ENCODE measurements around the gene TCAF1.
A peak's percentile ranks its signal among the peaks of the same experiment; 100 is the strongest.
"Not testable (repeated sequence)": the region's sequence is repeated elsewhere in the genome, so short reads cannot be mapped to it uniquely, and the experiment has no call there.

TCAF1 gene

DNA sequence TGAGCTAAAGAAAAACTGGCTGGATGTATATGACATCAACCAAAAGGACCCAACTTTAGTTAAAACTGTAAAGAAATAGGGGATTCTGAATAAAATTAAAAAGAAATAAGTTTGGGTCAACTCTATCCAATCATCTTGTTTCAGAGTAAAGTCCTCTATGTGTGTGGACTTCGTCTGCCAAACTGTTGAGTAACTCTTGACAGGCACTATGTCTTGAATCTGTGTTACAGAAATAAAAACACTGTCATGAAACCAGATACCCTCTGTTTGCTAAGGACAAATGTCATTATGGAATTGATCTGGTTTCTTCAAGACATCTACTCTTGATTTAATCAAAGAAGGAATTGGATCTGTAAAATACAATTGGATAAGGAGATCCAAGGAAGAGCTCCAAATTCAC is 46.5 kb downstream of the TCAF1 start:
- DNase-seq (ENCODE audit: low read depth), result not testable (repeated sequence)

DNA sequence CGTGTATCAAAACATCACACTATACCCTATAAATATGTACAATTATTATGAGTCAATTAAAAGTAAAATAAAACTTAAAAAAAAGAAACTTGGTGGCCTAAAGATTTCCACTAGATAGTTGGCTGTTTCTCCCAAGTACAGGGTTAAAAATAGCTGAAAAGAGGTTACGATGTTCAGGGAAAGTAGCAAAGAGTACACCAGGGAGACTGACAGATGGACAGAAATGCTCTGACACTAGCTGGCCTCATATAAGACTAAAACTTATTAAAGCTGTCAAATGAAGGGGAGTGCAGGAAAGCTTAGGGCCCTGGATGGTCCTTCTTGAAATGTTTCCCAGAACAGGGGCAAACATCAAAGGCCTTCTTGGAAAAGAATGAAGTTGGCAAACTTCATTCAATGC is 51.3 kb downstream of the TCAF1 start:
- no peak for DNase-seq (ENCODE audit: low read depth)

DNA sequence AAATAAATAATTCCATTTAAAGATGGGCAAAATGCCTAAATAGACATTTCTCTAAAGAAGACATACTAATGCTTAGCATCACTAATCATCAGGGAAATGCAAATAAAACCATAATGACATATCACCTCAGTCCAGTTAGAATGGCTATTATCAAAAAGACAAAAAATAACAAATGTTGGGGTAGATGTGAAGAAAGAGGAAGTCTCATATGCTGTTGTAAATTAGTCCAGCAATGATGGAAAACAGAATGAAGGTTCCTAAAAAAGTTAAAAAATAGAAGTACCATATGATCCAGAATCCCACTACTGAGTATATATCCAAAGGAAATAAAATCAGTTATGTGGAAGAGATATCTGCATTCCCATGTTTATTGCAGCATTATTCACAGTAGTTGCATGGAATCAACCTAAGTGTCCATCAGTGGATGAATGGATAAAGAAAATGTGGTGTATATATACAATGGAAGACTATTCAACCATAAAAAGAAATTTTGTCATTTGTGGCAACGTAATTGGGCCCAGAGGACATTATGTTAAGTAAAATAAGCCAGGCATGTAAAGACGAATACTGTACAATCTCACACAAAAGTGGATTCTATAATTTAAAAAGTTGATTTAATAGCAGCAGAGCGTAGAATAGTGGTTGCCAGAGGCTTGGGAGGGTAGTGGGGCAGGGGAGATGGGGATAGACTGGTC is 52.0 kb downstream of the TCAF1 start:
- DNase-seq (ENCODE audit: low read depth), result no peak

DNA sequence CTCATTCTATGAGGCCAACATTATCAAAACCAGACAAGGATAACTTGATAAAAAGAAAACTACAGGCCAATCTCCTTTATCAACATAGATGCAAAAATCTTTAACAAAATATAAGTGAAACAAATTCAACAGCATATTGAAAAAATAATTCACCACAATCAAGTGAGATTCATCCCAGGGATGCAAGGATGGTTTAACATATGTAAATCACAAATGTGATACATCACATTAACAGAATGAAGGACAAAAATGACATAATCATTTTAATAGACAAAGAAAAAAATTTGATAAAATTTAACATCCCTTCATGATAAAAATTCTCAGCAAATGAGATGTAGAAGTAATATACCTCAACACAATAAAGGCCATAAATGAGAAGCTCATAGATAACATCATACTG is 53.8 kb downstream of the TCAF1 start:
- DNase-seq (ENCODE audit: low read depth), result no peak

DNA sequence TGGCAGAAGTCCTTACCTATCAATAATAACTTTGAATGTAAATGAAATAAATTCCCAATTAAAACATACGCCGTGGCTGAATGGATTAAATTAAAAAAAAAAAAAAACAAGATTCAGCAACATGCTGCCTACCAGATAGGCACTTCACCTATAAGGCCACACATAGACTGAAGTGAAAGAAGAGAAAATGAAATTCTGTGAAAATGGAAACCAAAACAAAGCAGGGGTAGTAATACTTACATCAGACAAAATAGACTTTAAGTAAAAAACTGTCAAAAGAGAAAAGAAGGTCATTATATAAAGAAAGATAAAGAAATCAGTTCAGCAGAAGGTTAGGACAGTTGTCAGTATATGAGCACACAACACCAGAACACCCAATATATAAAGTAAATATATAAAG is 55.3 kb downstream of the TCAF1 start:
- DNase-seq (ENCODE audit: low read depth), result no peak

DNA sequence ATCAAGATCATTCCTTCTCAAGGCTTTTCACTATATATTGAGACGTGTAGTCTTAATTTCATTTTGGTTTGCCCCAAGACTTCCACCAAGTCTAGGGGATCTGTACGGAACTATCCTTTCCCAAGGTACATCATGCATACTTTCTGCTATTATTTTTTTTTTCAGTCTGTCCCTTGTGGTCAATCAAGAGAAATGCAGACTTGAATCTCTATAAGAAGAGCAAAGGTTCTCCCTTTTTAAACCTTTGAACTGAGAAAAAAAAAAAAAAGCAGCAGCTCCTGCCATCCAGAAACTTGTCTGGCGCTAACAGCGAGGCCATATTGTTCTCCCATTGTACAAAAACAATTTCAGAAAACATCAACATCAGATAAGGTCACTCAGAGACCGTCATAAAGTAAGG is 60.3 kb downstream of the TCAF1 start:
- DNase-seq (ENCODE audit: low read depth), result not testable (repeated sequence)

DNA sequence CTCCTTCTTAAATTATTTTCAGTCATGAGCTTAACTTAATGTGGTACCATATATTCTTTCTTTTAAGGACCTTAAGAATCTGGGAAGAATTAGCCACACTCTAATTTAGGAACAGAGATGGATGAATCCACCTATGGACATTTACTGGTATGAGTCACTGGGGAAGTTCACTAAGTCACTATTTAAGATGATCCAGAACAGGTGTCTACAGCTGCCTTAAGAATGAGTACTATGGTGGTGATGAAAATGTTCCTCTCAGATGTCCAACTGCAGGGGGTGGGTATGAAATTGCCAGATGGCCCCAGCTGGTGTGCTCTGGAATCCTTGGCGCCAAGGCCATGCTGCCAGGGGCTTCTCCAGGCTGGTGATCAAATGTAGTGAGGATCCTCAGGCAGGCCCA is 61.9 kb downstream of the TCAF1 start:
- not testable (repeated sequence) for DNase-seq (ENCODE audit: low read depth)

DNA sequence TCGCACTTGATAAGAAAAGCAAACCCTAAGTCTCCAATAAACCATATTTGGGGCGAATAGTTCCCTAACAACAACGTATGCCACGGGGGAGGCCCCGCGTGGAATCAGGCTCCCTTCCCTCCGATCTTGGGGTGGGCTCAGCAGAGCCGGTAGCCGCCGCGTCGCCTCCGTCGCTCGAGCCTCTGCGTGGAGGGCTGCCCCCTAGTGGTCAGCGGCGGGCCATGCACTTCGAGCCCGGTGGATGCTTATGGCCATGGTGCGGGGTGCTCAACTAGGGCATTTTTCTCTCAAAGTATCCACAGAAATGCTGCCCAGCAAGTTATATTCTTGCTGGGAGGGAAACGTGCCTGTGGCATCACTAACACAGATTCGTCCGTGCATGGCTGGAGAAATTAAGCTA is 64.8 kb downstream of the TCAF1 start:
- DNase-seq (ENCODE audit: low read depth), result peak; percentile 96

DNA sequence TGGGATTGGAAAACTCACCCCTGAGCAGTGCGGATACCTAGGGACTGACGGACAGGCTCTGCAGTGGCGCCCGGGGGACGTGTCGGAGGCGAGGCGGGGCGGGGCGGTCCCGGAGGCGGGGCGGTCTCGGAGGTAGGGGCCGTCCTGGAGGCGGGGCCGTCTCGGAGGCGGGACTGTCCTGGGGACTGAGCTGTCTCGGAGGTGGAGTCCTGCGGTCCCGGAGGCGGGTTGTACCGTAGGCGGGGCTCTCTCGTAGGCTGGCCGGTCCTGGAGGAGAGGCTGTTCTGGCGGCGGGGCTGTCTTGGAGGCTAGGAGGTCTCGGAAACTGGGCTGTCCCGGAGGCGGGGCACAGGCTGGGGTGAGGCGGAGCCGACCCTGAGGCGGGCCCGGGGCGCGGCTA is 65.4 kb downstream of the TCAF1 start:
- DNase-seq (ENCODE audit: low read depth), result peak; percentile 81

DNA sequence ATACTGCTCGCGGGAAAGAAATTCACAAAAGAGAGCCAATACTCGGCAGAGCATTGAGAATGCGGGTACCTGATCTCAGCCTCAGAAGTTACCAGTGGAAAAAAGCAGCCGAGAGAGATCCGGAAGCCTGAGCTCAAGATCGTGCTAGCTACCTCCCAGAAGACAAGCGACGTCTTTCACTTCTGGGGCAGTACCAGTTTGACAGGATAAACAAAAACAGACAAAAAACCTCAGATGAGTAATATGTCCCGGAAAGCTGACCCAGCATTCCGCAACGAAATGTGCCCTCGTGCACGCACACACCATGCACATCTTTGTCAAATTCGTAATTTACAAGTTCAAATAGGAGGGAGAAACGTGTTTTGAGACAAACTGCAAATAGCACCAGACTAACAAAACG is 65.9 kb downstream of the TCAF1 start:
- DNase-seq (ENCODE audit: low read depth), result not testable (repeated sequence)

DNA sequence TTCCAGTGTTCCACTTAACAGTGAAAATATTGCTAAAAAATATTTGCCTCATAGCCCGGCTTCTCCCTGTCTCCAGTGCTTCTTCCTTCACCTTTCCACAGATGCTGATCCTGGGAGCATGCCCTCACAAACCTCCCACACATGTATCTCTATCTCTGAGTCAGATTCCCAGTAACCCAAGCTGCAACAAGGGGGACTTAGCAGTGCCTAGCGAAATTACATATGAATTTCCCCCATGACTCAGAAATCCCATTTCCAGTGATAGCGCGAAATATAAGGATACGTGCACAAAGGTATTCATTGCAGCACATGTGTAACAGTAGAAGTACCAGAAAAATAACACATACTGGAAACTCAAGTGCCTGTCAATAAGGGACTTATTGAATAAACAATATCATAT is 75.4 kb downstream of the TCAF1 start:
- not testable (repeated sequence) for DNase-seq (ENCODE audit: low read depth)

DNA sequence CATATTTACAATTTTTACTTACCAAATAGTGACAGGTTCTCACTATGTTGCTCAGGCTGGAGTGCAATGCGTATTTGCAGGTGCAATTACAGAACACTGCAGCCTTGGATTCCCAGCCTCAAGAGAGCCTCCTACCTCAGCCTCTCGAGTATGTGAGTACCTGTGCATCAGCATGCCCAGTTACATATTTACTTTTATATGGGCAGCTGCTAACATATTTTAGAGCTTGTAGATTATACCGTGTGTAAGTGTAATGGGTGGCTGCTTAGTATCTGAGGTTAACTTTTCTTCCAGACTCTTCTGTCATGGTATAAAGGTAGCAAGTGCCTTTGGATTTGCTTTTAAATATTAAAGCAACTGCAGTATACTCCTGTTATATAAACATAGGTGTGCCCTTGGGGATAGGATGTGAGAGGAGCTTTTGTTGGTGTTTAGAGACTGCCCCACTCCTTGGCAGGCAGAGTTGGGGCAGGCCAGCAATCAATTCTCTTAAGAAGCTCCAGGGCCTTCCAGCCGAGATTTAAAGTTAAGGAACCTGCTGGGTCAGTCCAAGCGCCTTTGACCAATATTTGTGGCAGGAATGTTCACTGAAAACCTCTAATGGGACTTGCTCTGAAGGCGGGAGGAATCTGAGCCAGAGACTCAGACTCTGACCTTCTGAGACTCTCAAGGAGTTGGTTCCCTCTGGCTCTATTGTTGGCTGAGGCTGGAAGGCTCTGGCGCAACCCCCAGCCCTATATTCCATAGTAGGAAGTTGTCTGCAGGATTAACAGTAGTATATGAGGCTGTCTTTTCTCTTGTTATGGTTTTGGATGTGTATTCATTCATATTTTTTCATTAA is 77.5 kb downstream of the TCAF1 start:
- not testable (repeated sequence) for DNase-seq (ENCODE audit: low read depth)

DNA sequence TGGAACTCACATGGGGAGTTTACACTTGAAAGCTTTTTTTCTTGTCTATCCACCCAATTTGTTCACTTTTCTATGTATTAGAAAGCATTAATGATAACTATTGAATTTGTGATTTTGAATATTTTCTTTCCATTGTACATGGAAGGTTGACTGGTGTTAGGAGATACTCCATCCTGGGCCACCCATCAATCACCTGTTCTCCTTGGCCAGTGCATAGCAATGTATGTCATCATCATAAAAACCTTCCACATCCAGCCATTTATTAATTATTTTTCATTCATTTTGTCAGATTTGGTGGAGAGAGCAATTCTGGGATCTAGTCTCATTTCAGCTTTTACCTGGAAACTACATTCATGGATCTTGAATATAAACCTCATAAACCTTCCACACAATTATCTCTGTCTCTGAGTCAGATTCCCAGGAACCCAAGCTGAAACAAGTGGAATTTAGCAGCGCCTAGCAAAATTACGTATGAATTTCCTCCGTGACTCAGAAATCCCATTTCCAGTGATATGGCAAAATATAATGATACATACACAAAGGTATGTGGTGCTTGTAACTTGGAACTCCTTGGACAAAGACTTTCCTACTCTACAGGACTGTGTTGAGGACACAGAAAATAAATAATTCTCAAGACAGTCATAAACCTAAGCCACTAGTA is 78.2 kb downstream of the TCAF1 start:
- DNase-seq (ENCODE audit: low read depth), result not testable (repeated sequence)

DNA sequence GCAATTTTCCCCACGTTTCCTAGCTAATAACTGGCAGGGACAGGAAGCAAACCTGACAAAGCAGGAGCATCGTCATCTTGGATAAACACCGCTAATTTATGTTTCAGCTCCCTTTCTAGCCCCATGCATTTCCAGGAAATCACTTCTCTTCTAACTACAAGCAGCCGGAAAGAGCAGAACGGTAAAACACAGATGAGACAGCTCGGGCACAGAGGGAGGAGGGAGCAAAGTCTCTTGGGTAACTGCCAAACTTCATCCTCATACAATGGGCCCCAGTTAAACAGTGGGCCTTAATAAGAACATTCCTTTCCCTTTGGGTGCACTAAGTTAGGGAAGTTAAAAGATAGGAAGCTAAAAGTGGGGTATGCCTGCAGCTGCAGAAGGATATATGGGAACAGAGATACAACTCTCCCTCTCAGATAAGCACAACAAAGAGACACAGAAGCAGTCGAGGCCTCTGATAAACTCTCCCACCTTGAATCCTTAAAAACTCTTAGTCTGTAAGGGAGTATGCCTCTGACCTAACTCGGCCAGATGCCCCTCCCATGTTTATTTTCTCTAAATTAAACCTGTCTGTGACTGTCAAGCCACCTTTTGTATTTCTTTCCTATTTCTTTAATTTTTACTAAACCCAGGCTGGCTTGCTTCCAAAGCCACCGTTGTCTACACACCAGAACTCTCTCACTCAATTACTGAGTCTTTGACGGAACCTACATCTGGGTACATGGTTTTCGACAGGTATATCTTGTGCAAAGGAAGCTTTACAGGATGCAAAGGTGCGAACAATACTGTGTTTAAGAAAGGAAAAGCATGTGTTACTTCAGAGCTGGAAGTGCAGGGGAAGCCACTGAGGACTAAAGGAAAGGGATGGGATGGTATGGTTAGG is 80.3 kb downstream of the TCAF1 start:
- DNase-seq (ENCODE audit: low read depth), result not testable (repeated sequence)

DNA sequence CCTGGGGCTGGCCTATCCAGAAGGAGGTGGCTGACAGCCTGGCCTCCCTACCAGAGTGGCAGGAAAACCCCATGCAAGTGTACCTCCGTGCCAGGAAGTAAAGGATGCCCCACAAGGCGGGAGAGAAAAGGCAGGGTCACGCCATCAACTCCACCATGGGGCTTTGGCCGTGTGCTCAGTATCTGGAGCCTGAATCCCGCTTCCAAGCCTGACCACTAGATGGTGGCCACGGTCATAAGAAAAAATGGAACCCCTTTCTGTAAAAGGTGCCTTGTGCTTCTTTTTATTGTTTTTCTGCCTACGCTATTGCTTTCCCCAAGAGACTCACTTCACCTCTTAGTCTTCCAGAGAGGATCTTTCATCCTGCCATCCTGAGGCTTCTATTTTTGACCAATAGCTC is 84.1 kb downstream of the TCAF1 start:
- not testable (repeated sequence) for DNase-seq (ENCODE audit: low read depth)

DNA sequence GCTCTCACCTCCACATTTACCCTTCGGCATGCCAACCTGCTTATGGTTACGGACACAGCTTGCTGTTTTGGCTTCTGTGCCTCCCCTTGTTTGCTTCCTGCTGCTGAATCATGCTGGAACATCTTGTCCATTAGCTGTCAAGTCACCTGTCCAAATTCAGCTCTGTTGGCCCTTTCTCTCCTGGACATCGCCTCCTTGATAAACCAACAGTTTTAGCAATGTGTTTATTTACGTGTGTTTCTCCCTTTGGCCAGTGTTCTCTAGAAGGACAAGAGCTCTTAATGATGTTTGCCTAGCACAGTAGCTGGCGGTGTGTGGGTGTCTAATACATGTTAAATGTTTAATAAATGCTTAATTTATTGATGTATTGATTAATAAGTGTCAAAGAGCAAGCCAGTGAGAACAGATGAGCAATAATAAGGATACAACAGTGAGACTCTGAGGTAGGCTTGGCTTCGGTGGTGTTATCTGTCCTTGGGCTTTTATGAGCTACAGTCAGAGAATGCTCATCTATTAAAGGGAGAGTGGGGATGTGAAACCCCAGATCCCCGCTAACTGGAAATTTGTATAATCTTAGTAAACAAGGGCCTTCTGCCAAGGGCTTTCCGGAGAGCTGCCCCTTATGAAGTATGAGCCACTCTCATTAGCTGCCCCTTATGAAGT is 85.4 kb downstream of the TCAF1 start:
- not testable (repeated sequence) for DNase-seq (ENCODE audit: low read depth)

DNA sequence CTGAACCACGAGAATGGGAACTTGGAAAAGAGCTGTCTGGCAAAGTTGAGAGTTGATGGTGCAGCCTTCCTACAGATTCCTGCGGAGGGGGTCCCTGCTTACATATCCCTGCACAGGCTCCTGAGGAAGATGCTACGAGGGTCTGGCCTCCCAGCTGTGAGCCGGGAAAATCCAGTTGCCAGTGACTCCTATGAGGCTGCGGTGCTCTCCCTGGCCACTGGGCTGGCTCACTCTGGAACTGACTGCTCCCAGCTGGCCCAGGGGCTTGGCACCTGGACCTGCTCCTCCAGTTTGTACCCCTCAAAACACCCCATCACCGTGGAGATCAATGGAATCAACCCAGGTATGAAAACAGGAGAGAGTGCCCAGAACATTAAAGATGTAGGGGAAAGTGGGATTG is 91.3 kb downstream of the TCAF1 start:
- not testable (repeated sequence) for DNase-seq (ENCODE audit: low read depth)

DNA sequence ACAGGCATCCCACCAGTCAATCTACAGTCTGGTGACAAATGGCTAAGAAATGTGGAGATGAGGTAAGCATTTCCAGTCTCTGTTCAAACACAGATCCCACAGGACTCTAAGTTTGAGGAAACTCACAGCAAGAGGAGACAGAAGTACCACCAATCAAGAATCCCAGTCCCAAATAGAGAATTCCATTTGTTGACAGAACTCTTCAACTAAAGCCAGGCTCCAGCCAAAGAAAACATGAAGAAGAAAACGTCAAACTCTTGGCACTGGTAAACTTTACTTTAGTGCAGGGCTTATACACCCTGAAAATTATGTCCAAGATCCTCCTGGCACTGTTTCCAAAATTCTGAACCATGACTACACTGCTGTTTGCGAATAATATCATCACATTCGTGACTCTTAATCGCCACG is 95.3 kb downstream of the TCAF1 start:
- DNase-seq (ENCODE audit: low read depth), result not testable (repeated sequence)
